ENCODE data around the gene NPIPA3. TPM values are rescaled to one million over a fixed set of nuclear protein-coding genes. Genes with fewer than 3 reads are reported as not detected.
"Not testable (repeated sequence)": the region's sequence is repeated elsewhere in the genome, so short reads cannot be mapped to it uniquely, and the experiment has no call there.

Gene NPIPA3
- total RNA-seq (2014; rRNA removed; shearing (Covaris generic)), result 2.8 and 5.0 TPM in 2 replicates
- total RNA-seq (2022), result 1.3 and 1.8 TPM in 2 replicates
- Bru-seq, nascent RNA, result not detected
- BruChase-seq, experiment 1, labeled RNA remaining after a 6-hour chase, result percentile 11 among the genes with signal in this experiment
- BruChase-seq, experiment 2, labeled RNA remaining after a 2-hour chase, result percentile 11 among the genes with signal in this experiment
- long read RNA-seq, partial matches to known transcripts, result 1 of 1 reads
- long read RNA-seq, other reads (novel, unspliced or antisense), result 0 of 1 reads

DNA sequence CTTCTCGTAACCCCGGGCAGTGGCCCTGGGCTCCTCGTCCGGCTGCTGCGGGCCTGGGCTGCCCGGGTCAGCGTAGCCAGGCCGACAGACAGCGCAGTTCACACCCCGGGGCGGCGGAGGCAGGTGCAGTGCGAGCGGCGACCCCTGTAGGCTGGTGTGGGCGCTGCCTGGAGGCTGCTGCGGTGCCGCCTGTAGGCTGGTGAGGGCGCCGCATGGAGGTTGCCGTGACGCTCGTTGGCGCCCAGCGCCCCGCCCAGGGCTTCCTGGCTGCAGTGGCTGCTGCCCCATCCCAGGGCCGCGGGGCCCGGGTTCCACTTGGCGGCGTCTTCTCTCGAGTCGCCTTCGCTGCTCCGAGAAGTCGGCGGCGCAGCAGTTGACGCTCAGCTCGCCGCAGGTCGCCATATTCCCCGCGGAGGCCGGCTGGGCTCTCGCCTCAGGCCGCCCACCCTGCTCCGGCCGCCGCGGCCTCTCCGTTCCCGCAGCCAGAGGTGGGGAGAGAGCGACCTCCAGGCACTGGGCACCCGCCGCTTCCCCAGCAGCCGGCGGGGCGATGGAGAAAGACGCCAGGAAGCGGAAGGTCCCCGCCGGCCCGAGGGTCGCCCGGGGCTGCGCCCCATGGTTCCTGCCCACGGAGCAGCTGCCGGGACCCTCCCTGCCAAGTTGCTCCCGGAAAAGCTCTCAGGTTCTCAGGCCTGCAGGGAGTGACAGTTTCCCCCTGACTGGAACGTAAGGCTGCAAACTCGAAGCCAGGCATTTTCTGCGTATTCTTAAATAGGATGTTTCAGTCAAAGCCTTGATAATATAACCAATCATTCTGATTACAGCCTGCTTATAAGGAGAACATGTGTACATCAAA lies at the start of gene NPIPA3:
TSS of gene NPIPA3 (plus strand) at position 256 of the 856 bp plus-strand sequence. CDS start 5,533 bp downstream, outside the sequence.
- H3K27ac ChIP-seq (ENCODE audit: low read depth, low read length, poor library complexity, severe bottlenecking); H3K4me3 ChIP-seq (ENCODE audit: low read depth, low read length, poor library complexity, severe bottlenecking); CTCF ChIA-PET (ENCODE audit: unreplicated experiment); H3K9me2 ChIP-seq (ENCODE audit: insufficient read depth, low read length); H3K9me3 ChIP-seq (ENCODE audit: low read length); H3K4me1 ChIP-seq (ENCODE audit: insufficient read depth, low read length, poor library complexity, severe bottlenecking); H4K20me1 ChIP-seq (ENCODE audit: insufficient read depth, low read length); H3K4me2 ChIP-seq (ENCODE audit: low read length); POLR2A ChIA-PET; H3K36me3 ChIP-seq (ENCODE audit: insufficient read depth, low read length); DNase-seq (ENCODE audit: low spot score); H3K79me2 ChIP-seq (ENCODE audit: insufficient read depth, low read depth, low read length); H2AFZ ChIP-seq (ENCODE audit: low read length); intact Hi-C loops (cut with micrococcal nuclease; ENCODE audit: unreplicated experiment); BruUV-seq (replicated peaks): not testable (repeated sequence)

DNA sequence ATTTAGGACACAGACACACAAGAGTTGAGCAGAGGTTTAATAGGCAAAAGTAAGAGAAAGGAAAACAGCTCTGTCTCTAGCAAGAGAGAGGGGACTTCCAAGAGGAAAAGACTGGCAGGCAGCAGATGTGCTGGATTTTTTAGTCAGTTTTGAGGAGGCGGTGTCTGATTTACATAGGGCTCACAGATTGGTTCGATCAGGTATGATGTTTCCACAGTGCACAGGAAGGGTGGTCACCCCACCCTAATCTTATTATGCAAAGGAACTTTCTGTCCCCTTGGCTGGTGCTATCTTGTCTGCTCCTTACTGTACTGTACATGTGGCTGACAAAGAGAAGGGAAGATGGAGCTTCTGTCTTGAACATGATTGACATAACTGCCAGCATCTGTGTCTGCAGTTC lies 45.1 kb upstream of the NPIPA3 start:
- TF ChIP-seq, protein P1, sequence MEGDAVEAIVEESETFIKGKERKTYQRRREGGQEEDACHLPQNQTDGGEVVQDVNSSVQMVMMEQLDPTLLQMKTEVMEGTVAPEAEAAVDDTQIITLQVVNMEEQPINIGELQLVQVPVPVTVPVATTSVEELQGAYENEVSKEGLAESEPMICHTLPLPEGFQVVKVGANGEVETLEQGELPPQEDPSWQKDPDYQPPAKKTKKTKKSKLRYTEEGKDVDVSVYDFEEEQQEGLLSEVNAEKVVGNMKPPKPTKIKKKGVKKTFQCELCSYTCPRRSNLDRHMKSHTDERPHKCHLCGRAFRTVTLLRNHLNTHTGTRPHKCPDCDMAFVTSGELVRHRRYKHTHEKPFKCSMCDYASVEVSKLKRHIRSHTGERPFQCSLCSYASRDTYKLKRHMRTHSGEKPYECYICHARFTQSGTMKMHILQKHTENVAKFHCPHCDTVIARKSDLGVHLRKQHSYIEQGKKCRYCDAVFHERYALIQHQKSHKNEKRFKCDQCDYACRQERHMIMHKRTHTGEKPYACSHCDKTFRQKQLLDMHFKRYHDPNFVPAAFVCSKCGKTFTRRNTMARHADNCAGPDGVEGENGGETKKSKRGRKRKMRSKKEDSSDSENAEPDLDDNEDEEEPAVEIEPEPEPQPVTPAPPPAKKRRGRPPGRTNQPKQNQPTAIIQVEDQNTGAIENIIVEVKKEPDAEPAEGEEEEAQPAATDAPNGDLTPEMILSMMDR (conservative IDR thresholded peaks at IDR 0.05; ENCODE audit: low read length), result no peak
- TF ChIP-seq EZH2phosphoT487 (IDR thresholded peaks at IDR 0.05; ENCODE audit: borderline replicate concordance, low read depth, low read length), result no peak
- CTCF ChIA-PET (ENCODE audit: unreplicated experiment), result no interaction called here
- H3K4me1 ChIP-seq (ENCODE audit: insufficient read depth, low read length, poor library complexity, severe bottlenecking), result peaks cover 12% of the 10 kb centered on the region
- no TSS peak for BruUV-seq (replicated peaks)
- DNase-seq (ENCODE audit: low spot score), result peak; percentile 63
- H3K79me2 ChIP-seq (ENCODE audit: insufficient read depth, low read depth, low read length), result no peaks in the 10 kb centered on the region
- no peaks in the 10 kb centered on the region for H3K9me2 ChIP-seq (ENCODE audit: insufficient read depth, low read length)
- no peak overlapping the region for H3K4me3 ChIP-seq (ENCODE audit: low read depth, low read length, poor library complexity, severe bottlenecking)
- POLR2A ChIA-PET, result interaction anchor here (0.6 to 1.0 kb wide), 4 partner anchors 15 to 343 kb away, joined by 3 to 8 read pairs (median 4); no protein-coding TSS in a partner anchor
- H3K9me3 ChIP-seq (ENCODE audit: low read length), result no peaks in the 10 kb centered on the region
- H3K36me3 ChIP-seq (ENCODE audit: insufficient read depth, low read length), result peaks cover 97% of the 10 kb centered on the region
- peak overlapping the region; percentile 45; the same call in 1 of the 2 replicates for H3K4me2 ChIP-seq (ENCODE audit: low read length)
- intact Hi-C loops (cut with micrococcal nuclease; ENCODE audit: unreplicated experiment), result no loop called here
- H3K27ac ChIP-seq (ENCODE audit: low read depth, low read length, poor library complexity, severe bottlenecking), result peak overlapping the region; percentile 62
- no peaks in the 10 kb centered on the region for H4K20me1 ChIP-seq (ENCODE audit: insufficient read depth, low read length)
- no peak overlapping the region for H2AFZ ChIP-seq (ENCODE audit: low read length)

DNA sequence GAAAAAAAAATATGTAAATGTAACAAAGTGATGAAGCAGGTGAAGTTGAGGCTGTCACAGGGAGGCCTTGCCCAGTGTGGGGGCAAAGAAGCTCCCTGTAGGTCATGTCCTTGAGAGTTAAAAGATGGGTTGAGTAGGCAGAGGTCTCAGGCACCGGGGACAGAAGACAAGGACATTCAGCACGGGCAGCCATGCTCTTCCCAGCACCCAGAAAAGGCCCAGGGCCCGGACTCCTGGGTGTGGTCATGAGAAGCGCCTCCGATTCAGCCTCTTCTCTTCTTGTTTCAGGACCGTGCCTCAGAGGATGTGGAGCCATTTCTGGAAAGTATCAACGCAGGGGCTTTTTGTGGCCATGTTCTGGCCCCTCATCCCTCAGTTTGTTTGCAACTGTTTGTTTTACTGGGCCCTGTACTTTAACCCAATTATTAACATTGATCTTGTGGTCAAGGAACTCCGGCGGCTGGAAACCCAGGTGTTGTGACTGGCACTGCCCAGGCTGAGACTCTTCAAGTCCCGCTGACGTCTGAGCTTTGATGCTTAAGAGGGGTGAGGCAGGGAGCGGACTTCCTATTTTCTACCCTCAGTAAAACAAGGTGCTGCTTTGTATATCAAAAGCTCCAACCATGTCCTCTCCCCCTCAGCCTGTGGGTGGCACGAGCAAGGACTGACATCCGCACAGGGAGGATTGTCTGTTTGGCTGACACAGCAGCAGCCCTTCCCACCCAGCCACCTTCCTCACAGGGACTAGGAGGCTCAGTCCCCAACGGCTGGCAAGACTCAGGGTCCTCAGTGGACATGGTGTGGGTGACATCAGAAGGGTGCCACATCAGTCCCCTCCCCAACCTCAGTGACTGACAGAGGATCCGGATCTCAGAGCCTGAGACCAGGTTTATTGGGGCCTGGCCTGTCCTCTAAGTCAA lies 35.6 kb upstream of the NPIPA3 start:
- Histone ChIP-seq H3K27ac (ENCODE audit: low read depth, low read length, poor library complexity, severe bottlenecking) (no peak overlapping the region), H3K79me2 (ENCODE audit: insufficient read depth, low read depth, low read length) (no peaks in the 10 kb centered on the region), H3K4me3 (ENCODE audit: low read depth, low read length, poor library complexity, severe bottlenecking) (no peak overlapping the region), H4K20me1 (ENCODE audit: insufficient read depth, low read length) (no peaks in the 10 kb centered on the region), H3K4me2 (ENCODE audit: low read length) (no peak overlapping the region), H3K36me3 (ENCODE audit: insufficient read depth, low read length) (peaks cover 72% of the 10 kb centered on the region), H3K9me2 (ENCODE audit: insufficient read depth, low read length) (no peaks in the 10 kb centered on the region), H3K4me1 (ENCODE audit: insufficient read depth, low read length, poor library complexity, severe bottlenecking) (peaks cover 16% of the 10 kb centered on the region), H2AFZ (ENCODE audit: low read length) (no peak overlapping the region), H3K9me3 (ENCODE audit: low read length) (no peaks in the 10 kb centered on the region)
- ChIA-PET POLR2A (interaction anchor here (1.4 kb wide), 1 partner anchor 14 kb away, joined by 3 read pairs; no protein-coding TSS in a partner anchor), CTCF (ENCODE audit: unreplicated experiment) (no interaction called here)
- no TSS peak for BruUV-seq (replicated peaks)
- DNase-seq (ENCODE audit: low spot score), result no peak
- TF ChIP-seq EZH2phosphoT487 (IDR thresholded peaks at IDR 0.05; ENCODE audit: borderline replicate concordance, low read depth, low read length), result no peak
- TF ChIP-seq, protein P1 (conservative IDR thresholded peaks at IDR 0.05; ENCODE audit: low read length), result no peak
- intact Hi-C loops (cut with micrococcal nuclease; ENCODE audit: unreplicated experiment), result no loop called here

Data from OCI-LY7 (cell line).